ENCODE measurements around the gene ADAMTS15.

DNA sequence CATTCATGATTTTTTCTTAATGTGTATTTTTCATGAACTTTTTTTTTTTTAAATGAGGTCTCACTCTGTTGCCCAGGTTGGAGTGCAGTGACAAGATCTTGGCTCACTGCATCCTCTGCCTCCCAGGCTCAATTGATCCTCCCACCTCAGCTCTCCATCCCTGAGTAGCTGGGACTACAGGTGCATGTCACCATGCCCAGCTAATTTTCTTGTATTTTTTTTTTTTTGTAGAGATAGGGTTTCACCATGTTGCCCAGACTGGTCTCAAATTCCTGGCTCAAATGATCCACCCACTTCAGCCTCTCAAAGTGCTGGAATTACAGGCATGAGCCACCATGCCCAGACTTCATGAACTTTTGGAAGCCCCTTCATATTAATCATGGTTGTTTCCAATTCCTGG lies 49.7 kb downstream of the ADAMTS15 start:
- TF ChIP-seq, protein P1, sequence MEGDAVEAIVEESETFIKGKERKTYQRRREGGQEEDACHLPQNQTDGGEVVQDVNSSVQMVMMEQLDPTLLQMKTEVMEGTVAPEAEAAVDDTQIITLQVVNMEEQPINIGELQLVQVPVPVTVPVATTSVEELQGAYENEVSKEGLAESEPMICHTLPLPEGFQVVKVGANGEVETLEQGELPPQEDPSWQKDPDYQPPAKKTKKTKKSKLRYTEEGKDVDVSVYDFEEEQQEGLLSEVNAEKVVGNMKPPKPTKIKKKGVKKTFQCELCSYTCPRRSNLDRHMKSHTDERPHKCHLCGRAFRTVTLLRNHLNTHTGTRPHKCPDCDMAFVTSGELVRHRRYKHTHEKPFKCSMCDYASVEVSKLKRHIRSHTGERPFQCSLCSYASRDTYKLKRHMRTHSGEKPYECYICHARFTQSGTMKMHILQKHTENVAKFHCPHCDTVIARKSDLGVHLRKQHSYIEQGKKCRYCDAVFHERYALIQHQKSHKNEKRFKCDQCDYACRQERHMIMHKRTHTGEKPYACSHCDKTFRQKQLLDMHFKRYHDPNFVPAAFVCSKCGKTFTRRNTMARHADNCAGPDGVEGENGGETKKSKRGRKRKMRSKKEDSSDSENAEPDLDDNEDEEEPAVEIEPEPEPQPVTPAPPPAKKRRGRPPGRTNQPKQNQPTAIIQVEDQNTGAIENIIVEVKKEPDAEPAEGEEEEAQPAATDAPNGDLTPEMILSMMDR (conservative IDR thresholded peaks at IDR 0.05; ENCODE audit: low read length): no peak
- no peak for TF ChIP-seq EZH2phosphoT487 (IDR thresholded peaks at IDR 0.05; ENCODE audit: borderline replicate concordance, low read depth, low read length)
